Glutamatergic neuron (in vitro differentiated cells): ENCODE measurements around the gene MEGF11. TPM values are rescaled to one million over a fixed set of nuclear protein-coding genes. Genes with fewer than 3 reads are reported as not detected.

Experiments used
- DNase-seq: peaks from one replicate; pipeline ENCODE4 v3.0.0; 2022
- H3K27ac Mint-ChIP-seq: one replicate; pipeline ENCODE4 v1.8.0; 2020; ENCODE audit warnings: mild to moderate bottlenecking, mixed read lengths, inconsistent platforms; ENCODE audit not compliant: unreplicated experiment
- H3K27me3 Mint-ChIP-seq: one replicate; pipeline ENCODE4 v1.8.0; 2020; ENCODE audit warnings: mild to moderate bottlenecking, moderate library complexity, mixed read lengths, inconsistent platforms; ENCODE audit not compliant: unreplicated experiment
- H3K36me3 Mint-ChIP-seq: one replicate; pipeline ENCODE4 v1.8.0; 2020; ENCODE audit warnings: mild to moderate bottlenecking, mixed read lengths, inconsistent platforms; ENCODE audit not compliant: unreplicated experiment
- H3K4me1 Mint-ChIP-seq: one replicate; pipeline ENCODE4 v1.8.0; 2020; ENCODE audit warnings: mild to moderate bottlenecking, low read depth, mixed read lengths, inconsistent platforms; ENCODE audit not compliant: unreplicated experiment
- H3K4me3 Mint-ChIP-seq: one replicate; pipeline ENCODE4 v1.8.0; 2020; ENCODE audit warnings: mild to moderate bottlenecking, mixed read lengths, inconsistent platforms; ENCODE audit not compliant: unreplicated experiment
- H3K9me3 Mint-ChIP-seq: one replicate; pipeline ENCODE4 v1.8.0; 2020; ENCODE audit warnings: mild to moderate bottlenecking, moderate library complexity, mixed read lengths, inconsistent platforms; ENCODE audit not compliant: unreplicated experiment
- total RNA-seq: library from RNA; stranded (reverse); fragmentation: NEBNext Ultra II Directional; extraction: Animal tissue kit (Norgen Biotek cat#: 25700); gene quantifications from one replicate; pipeline ENCODE4 v1.2.1, GENCODE V29; 2021; ENCODE audit not compliant: unreplicated experiment
- TF ChIP-seq, protein P1 (sequence below): fragments of 200-600 bp; sonication (generic); IDR thresholded peaks from one replicate; pipeline ENCODE4 v1.5.0; 2021; ENCODE audit not compliant: partially characterized antibody, unreplicated experiment

The MEGF11 gene
- total RNA-seq, 1 donor from 2014 or later: 2.6 TPM

DNA sequence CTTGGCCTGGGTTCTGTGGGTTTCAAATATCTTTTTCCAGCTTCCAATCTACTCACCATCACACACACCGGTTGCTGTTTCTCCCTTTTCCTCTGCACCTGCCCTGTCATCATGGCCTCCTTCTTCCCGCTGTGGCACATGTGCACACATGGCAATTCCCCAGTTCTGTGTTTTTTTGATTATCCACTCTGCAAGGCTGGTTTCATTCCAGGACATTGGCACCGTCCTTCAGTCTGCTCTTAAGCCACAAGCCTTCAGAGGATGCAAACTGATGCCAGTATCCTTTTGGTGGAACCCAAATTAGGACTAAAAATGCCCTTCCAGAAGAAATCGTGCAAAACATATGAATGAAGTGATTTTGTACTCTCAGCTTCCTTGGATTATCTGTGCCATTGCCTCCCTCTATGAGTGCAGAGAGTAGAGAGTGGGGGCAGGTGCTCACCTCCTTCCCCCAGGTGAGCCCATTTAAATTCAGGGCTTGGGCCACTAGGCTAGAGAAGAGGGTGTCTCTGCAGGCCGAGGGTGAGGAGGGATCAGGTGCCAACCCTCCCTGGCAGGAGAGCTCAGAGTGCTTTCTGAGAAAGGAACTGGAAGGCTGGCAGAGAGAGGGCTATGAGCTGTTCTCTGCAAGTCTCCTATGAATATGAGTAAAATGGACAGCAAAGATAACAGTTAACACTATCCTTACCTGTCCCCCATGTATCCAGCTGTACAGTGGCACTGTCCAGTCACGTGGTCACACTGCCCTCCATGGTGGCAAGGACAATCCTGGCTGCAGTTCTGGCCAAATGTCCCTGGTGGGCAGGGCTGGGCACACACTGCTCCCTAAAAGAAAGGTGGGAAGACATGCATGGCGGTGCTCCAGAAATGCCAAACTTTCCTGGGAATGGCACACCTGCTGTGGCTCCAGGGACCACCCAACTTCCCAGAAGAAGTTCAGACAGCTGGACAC, 283.4 kb downstream of the MEGF11 start:
- H3K9me3 Mint-ChIP-seq: peaks cover 2% of the 10 kb centered on the region
- no peak overlapping the region for H3K27ac Mint-ChIP-seq
- peaks cover 9% of the 10 kb centered on the region for H3K4me1 Mint-ChIP-seq
- DNase-seq: no peak
- H3K27me3 Mint-ChIP-seq: peaks cover 2% of the 10 kb centered on the region
- H3K4me3 Mint-ChIP-seq: no peak overlapping the region
- no peaks in the 10 kb centered on the region for H3K36me3 Mint-ChIP-seq
- TF ChIP-seq, protein P1, sequence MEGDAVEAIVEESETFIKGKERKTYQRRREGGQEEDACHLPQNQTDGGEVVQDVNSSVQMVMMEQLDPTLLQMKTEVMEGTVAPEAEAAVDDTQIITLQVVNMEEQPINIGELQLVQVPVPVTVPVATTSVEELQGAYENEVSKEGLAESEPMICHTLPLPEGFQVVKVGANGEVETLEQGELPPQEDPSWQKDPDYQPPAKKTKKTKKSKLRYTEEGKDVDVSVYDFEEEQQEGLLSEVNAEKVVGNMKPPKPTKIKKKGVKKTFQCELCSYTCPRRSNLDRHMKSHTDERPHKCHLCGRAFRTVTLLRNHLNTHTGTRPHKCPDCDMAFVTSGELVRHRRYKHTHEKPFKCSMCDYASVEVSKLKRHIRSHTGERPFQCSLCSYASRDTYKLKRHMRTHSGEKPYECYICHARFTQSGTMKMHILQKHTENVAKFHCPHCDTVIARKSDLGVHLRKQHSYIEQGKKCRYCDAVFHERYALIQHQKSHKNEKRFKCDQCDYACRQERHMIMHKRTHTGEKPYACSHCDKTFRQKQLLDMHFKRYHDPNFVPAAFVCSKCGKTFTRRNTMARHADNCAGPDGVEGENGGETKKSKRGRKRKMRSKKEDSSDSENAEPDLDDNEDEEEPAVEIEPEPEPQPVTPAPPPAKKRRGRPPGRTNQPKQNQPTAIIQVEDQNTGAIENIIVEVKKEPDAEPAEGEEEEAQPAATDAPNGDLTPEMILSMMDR: no peak

DNA sequence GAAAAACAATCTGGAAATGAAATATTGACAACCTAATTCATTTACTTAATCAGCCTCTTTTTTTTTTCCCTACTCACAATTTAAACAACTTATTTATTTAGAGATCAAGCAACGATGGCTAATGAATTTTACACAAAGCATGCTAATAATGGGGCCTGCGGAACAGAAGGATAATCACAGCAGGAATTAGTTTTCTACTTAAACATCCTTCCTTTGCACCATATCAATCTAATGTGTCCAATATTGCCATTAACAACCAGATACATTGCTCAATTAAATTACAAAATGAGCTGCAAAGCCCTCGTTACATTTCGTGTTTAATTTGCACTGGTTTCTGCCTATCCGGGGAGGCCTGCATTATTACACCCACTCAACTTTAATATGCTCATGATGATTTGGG, 285.0 kb downstream of the MEGF11 start:
- DNase-seq: no peak
- Mint-ChIP-seq H3K27ac (no peak overlapping the region), H3K36me3 (no peaks in the 10 kb centered on the region), H3K4me3 (no peak overlapping the region), H3K4me1 (peaks cover 7% of the 10 kb centered on the region), H3K27me3 (peaks cover 2% of the 10 kb centered on the region), H3K9me3 (peaks cover 2% of the 10 kb centered on the region)
- TF ChIP-seq, protein P1: no peak

DNA sequence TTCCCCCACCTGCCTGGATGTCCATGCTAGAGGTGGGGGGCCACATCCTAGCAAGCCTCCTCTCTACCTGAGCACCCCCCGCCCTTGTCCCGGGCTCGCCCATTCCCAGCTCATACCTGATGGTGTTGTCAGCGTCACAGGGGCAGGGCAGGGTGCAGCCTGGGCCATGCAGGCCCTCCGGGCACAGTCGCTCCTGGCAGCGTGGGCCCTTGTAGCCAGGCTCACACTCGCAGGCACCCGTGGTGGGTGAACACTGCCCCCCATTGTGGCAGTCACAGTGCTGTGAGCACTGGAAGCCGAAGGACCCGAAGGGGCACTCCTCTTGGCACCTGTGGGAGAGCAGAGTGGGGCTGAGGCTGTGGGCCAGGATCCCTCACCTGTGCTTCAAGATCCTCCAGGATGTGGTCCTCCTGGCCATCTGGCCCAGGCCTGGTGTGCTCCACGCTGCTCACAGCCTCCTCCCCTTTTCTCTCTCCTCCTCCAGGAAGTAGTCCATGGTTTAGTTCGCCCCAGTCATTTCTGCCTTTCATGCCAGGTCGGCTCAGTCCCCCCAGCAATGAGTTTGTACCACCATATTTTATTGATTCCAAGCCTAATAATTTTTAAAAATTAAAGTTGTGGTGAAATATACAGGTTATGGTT, 288.6 kb downstream of the MEGF11 start:
- Mint-ChIP-seq H3K27me3 (peaks cover 2% of the 10 kb centered on the region), H3K36me3 (no peaks in the 10 kb centered on the region), H3K4me3 (no peak overlapping the region), H3K27ac (no peak overlapping the region), H3K4me1 (no peaks in the 10 kb centered on the region), H3K9me3 (no peaks in the 10 kb centered on the region)
- TF ChIP-seq, protein P1: no peak
- no peak for DNase-seq

DNA sequence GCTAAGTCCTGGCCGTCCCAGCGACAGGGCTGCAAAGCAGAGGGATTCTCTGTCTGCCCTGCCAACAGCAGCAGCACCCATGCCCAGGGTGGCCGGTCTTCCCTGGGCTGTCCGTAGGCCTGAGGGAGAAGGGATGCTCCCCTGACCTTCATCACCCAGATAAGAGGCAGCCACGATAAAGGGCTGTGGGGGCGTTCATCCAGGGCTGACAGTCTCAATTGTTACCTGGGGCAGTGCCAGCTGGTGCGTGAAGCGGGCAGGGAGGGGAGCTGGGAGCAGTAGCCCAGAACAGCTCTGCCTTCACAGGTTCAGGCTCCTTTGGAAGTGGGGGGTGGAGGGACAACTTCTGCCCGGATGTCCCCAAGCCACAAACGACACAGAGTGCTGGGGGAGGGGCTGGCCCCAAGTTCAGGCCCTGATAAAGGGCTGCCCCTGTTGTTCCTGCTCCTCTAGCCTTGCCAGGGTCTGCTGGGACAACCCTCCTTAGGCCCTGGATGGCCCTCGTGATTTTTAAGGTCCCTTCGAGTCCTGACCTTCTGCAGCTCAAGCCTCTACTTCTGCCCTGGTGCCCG, 289.6 kb downstream of the MEGF11 start:
- Mint-ChIP-seq H3K4me3 (no peak overlapping the region), H3K9me3 (no peaks in the 10 kb centered on the region), H3K36me3 (no peaks in the 10 kb centered on the region), H3K27ac (no peak overlapping the region), H3K4me1 (no peaks in the 10 kb centered on the region), H3K27me3 (peaks cover 2% of the 10 kb centered on the region)
- TF ChIP-seq, protein P1: no peak
- no peak for DNase-seq
